AG09319 (cell line): ENCODE measurements around the gene SLC27A4.
A peak's percentile ranks its signal among the peaks of the same experiment; 100 is the strongest.

ENCODE experiments used
- DNase-seq: peaks from one replicate; pipeline ENCODE4 v3.0.0-alpha.2; 2010; ENCODE audit warnings: low read depth; ENCODE audit errors: extremely low read depth
- TF ChIP-seq, protein P1 (sequence below): IDR thresholded peaks from 2 replicates; pipeline ENCODE4 v1.5.1; 2011; ENCODE audit warnings: low read depth, mild to moderate bottlenecking, inconsistent platforms, low read length, moderate library complexity

Gene SLC27A4

GRCh38 chr9:128358090-128358489 lies 17.8 kb downstream of the SLC27A4 start:
- no peak for DNase-seq
- TF ChIP-seq, protein P1, sequence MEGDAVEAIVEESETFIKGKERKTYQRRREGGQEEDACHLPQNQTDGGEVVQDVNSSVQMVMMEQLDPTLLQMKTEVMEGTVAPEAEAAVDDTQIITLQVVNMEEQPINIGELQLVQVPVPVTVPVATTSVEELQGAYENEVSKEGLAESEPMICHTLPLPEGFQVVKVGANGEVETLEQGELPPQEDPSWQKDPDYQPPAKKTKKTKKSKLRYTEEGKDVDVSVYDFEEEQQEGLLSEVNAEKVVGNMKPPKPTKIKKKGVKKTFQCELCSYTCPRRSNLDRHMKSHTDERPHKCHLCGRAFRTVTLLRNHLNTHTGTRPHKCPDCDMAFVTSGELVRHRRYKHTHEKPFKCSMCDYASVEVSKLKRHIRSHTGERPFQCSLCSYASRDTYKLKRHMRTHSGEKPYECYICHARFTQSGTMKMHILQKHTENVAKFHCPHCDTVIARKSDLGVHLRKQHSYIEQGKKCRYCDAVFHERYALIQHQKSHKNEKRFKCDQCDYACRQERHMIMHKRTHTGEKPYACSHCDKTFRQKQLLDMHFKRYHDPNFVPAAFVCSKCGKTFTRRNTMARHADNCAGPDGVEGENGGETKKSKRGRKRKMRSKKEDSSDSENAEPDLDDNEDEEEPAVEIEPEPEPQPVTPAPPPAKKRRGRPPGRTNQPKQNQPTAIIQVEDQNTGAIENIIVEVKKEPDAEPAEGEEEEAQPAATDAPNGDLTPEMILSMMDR, result no peak

DNA sequence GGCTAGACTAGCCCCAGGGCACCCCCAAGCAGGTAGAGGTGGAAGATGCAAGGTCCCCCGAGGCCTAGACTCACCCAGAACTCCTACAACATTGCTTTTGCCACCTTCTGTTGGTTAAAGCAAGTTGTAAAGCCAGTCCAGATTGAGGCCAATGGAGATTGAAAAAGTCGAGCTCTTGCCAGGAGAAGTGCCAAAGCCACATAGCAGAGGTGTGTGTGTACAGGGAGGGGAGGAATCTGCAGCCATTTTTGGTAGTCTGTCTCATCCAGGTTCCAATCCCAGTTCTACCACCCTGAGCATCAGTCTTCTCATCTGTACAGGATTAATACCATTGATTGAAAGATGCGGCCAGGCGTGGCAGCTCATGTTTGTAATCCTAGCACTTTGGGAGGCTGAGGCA lies 18.5 kb downstream of the SLC27A4 start:
- TF ChIP-seq, protein P1, result no peak
- DNase-seq, result no peak

DNA sequence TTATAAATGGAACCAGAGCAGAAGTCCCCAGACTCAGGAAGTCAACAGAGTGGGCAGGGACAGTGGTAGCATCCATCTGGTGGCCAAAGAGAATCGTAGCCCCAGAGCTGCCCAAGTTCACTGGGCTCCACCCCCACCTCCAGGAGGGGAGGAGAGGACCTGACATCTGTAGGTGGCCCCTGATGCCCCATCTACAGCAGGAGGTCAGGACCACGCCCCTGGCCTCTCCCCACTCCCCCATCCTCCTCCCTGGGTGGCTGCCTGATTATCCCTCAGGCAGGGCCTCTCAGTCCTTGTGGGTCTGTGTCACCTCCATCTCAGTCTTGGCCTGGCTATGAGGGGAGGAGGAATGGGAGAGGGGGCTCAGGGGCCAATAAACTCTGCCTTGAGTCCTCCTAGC lies 20.5 kb downstream of the SLC27A4 start:
- TF ChIP-seq, protein P1, result no peak
- no peak for DNase-seq

DNA sequence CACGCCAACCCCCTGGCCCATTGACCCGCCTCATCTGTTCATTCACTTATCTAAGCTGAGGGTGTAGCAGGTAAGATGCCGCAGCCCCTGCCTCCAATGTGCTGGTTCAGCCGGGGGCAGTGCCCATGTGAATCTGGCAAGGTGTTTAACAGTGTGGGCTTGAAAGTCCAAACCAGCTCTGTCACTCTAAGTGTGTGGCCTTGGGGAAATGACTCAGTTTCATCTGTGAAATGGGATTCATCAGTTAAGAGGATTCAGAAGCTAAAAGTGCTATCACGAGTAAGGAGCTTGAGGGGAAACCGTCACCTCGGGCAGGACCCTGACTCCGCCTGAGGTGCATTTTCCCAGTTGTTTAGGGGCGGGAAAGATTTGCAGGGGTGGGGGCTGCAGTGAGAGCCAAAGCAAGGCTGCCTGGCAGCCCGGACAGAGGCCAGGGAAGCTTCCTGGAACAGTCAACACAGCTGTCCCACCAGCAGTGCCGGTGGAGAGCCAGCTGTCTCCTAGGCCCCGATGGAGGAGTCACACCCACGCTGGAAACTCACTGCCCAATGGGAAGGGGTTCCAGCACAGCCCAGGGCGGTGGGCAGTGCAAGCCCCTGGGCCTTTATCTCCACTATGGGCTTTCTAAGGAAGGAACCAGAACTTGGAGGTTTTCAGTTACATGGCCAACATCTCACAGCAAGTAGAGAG lies 21.1 kb downstream of the SLC27A4 start:
- DNase-seq, result no peak
- TF ChIP-seq, protein P1, result no peak

DNA sequence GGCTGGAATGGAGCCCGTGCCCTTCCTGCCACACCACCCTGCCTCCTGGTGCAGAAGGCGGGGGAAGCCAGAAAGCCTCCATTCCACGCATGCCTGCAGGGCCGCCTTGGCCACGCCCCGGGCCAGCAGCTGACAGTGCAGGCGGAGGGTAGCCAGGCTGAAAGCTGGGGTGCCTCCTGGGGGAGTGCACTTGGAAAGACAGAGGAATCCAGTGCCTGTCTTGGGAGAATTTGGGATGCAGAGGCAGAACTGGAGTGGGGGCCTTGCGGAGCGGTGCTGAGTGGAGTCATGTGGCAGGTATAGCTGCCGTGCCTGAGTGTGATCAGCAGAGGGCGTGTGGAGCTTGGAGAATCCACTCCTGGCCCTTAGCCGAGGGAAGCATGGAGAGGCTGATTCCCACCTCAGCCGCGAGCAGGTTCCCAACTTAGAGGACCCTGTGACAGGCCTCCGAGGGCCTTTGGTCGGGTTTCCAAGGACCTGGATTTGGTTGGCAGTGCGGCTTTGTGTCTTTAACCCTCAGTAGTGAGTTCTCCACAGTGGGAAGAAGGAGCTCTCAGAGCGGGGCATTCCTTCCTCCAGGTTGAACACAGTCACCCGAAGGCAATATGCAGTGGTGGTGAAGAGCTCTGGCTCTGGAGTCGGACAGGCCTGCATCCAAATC lies 21.8 kb downstream of the SLC27A4 start:
- peak; percentile 59 for DNase-seq
- TF ChIP-seq, protein P1, result peak; percentile 86

GRCh38 chr9:128362774-128363173 lies 22.4 kb downstream of the SLC27A4 start:
- TF ChIP-seq, protein P1, result no peak
- no peak for DNase-seq

DNA sequence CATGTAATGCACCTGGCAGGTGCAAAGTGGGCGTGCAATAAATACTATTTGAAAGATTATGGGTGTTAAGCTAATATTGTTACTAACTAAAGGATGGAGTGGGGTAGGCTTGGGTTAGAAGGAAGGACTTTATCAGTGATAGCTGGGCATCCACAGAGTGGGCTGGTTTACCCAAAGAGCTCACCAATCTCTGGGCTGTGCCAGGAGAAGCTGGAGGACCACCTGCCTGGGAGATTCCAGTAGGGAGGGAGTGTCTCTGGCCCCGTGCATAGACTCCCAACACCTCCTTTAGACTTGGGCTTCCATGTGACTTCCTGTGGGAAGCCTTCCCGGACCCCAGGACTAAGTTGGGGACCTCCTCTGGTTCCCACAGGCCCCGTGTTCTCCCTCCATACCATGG lies 25.2 kb downstream of the SLC27A4 start:
- no peak for DNase-seq

More for the DNA sequence above, 25.2 kb downstream of the SLC27A4 start:
- TF ChIP-seq, protein P1, result no peak
